Suprapubic skin (tissue), 3 donors: ENCODE results near the gene TECPR1.

Experiments
- EP300 ChIP-seq: sonication (generic); formaldehyde crosslinking; IDR thresholded peaks from one replicate; pipeline ENCODE4 v1.6.1; 2017; ENCODE audit warnings: antibody characterized with exemption
- POLR2A ChIP-seq, 2 donors: fragments of 450-650 bp; IDR thresholded peaks; one replicate each; pipeline ENCODE4 v1.6.1; 2017; ENCODE audit warnings: antibody characterized with exemption in 2 of 2, mild to moderate bottlenecking in 2 of 2, moderate library complexity in 2 of 2
- TF ChIP-seq, protein P1 (sequence below), 2 donors: fragments of 200-600 bp in 1 of 2; fragments of 450-650 bp in 1 of 2; sonication (generic) in 1 of 2; IDR thresholded peaks; one replicate each; pipeline ENCODE4 v1.5.1; 2016 to 2019; ENCODE audit warnings: antibody characterized with exemption in 2 of 2, mild to moderate bottlenecking in 1 of 2, moderate library complexity in 1 of 2

DNA sequence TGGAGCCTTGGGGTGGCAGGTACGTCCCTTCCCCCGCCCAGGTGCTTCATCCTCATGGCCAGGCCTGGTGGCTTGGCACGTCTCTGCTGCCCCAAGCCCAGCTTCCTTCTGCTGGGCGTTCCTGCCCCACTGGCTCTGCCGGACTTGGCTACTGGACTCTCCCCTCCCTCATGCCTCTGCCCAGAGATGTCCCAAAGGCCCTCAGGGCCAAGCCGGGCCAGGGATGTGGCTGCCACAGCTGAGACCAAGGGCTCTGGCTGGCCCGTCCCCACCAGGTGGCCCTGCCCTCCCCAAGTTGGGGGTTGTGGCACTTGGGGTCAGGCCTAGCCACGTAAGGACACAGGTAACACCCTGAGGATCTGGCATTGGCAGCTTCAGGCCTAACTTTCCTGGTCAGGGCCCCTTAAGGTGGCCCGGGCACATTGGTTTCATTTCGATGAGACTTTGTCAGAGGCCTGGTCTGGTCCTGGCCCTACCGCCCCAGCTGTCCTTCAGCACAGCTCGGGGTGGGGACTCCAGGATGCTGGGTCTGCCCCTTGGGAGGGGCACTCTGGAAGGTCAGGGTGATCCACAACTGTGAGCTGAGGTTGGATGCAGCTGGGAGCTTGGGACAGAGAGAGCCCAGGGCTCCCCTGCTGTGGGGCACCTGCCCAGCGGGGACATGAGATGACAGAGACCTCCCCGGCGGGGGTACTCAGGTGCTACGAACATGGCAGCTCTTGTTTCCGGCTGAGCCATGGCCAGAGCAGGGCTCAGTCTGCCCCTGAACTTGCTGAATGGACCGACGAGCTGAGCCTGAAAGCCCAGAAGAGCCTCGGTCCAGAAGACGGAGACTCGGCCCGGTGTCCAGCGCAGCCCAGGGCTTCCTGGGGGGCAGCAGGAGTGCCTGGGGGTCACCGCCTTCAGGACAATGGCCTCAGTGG lies 37.9 kb downstream of the TECPR1 start:
- TF ChIP-seq, protein P1, sequence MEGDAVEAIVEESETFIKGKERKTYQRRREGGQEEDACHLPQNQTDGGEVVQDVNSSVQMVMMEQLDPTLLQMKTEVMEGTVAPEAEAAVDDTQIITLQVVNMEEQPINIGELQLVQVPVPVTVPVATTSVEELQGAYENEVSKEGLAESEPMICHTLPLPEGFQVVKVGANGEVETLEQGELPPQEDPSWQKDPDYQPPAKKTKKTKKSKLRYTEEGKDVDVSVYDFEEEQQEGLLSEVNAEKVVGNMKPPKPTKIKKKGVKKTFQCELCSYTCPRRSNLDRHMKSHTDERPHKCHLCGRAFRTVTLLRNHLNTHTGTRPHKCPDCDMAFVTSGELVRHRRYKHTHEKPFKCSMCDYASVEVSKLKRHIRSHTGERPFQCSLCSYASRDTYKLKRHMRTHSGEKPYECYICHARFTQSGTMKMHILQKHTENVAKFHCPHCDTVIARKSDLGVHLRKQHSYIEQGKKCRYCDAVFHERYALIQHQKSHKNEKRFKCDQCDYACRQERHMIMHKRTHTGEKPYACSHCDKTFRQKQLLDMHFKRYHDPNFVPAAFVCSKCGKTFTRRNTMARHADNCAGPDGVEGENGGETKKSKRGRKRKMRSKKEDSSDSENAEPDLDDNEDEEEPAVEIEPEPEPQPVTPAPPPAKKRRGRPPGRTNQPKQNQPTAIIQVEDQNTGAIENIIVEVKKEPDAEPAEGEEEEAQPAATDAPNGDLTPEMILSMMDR (IDR thresholded peaks at IDR 0.05), result no peak
- no peak for TF ChIP-seq EP300
- no peak for TF ChIP-seq POLR2A (IDR thresholded peaks at IDR 0.05)
